Endothelial cell of umbilical vein (primary cell): ENCODE data around the gene PARD6G. TPM values are rescaled to one million over a fixed set of nuclear protein-coding genes. Genes with fewer than 3 reads are reported as not detected.

Source experiments
- BruUV-seq: library from RNA; stranded (reverse); fragments of 400-500 nt; replicated peaks from 2 replicates; lab custom pipeline; 2021; lab: Mats Ljungman, UMichigan
- CTCF ChIA-PET: fragments of 300-600, 350-600 bp; sonication (Branson Sonifier 250); formaldehyde crosslinking; loops from one replicate; lab custom pipeline; 2021; ENCODE audit warnings: antibody characterized with exemption, inconsistent platforms; lab: Charles Lee
- POLR2A ChIA-PET: fragments of 300-600, 350-600 bp; sonication (Branson Sonifier 250); formaldehyde crosslinking; loops from one replicate; lab custom pipeline; 2021; ENCODE audit warnings: antibody characterized with exemption, inconsistent platforms; lab: Charles Lee
- DNase-seq: peaks from one replicate; pipeline ENCODE4 v3.0.0-alpha.2; 2011; ENCODE audit warnings: low read depth, low spot score
- FAIRE-seq: peaks from 2 replicates; lab custom pipeline; 2011; peaks lifted over from hg19 to GRCh38; lab: Jason Lieb, UNC
- H2AFZ ChIP-seq: 2 replicates; pipeline ENCODE4 v1.6.0; 2012; ENCODE audit warnings: low read depth, low read length, control low read depth, inconsistent platforms
- H3K27ac ChIP-seq: 2 replicates; pipeline ENCODE4 v1.5.1; 2011; ENCODE audit warnings: low read depth, mild to moderate bottlenecking, control low read depth, low read length, moderate library complexity; ENCODE audit not compliant: insufficient read depth
- H3K27me3 ChIP-seq, 2 experiments: 2 replicates each; pipeline versions ENCODE4 v1.6.0 to v1.6.1; 2011; ENCODE audit warnings: low read length in 2 of 2, mixed read lengths in 1 of 2; ENCODE audit not compliant: control insufficient read depth in 2 of 2, insufficient read depth in 2 of 2
- H3K36me3 ChIP-seq, 2 experiments: 2 replicates in 1 of 2; 3 replicates in 1 of 2; pipeline ENCODE4 v1.5.1; 2011; ENCODE audit warnings: low read length in 2 of 2, mild to moderate bottlenecking in 1 of 2, moderate library complexity in 1 of 2; ENCODE audit not compliant: control insufficient read depth in 2 of 2, insufficient read depth in 2 of 2; ENCODE audit errors: extremely low read depth in 1 of 2
- H3K4me1 ChIP-seq: 3 replicates; pipeline ENCODE4 v1.5.1; 2011; ENCODE audit warnings: mild to moderate bottlenecking, low read length; ENCODE audit not compliant: control insufficient read depth, insufficient read depth; ENCODE audit errors: extremely low read depth
- H3K4me2 ChIP-seq: 2 replicates; pipeline ENCODE4 v1.6.1; 2011; ENCODE audit warnings: low read length, control low read depth, mixed read lengths; ENCODE audit not compliant: insufficient read depth
- H3K4me3 ChIP-seq, 3 experiments: fragments of 200-600 bp in 1 of 3; sonication (generic), shearing (Covaris generic) in 1 of 3; replicated peaks in 1 of 3; 2 replicates each; pipeline ENCODE4 v1.5.1; 2011 to 2016; ENCODE audit warnings: control low read depth in 3 of 3, low read length in 3 of 3, mild to moderate bottlenecking in 2 of 3, inconsistent platforms in 1 of 3, low read depth in 1 of 3, moderate library complexity in 1 of 3; ENCODE audit not compliant: insufficient read depth in 1 of 3
- H3K79me2 ChIP-seq: 2 replicates; pipeline ENCODE4 v1.6.0; 2012; ENCODE audit warnings: low read length, inconsistent platforms; ENCODE audit not compliant: control insufficient read depth, insufficient read depth
- H3K9ac ChIP-seq: replicated peaks from 2 replicates; pipeline ENCODE3; 2011; ENCODE audit warnings: low read length, control low read depth; ENCODE audit not compliant: insufficient read depth; ENCODE audit errors: extremely low read depth
- H3K9me1 ChIP-seq: replicated peaks from 3 replicates; pipeline ENCODE4 v1.6.0; 2011; ENCODE audit warnings: mild to moderate bottlenecking, low read length; ENCODE audit not compliant: control insufficient read depth, insufficient read depth; ENCODE audit errors: extremely low read depth
- H3K9me3 ChIP-seq: replicated peaks from 2 replicates; pipeline ENCODE4 v1.5.1; 2012; ENCODE audit warnings: low read length, inconsistent platforms; ENCODE audit not compliant: control insufficient read depth, insufficient read depth
- H4K20me1 ChIP-seq: replicated peaks from 2 replicates; pipeline ENCODE3; 2011; ENCODE audit warnings: mild to moderate bottlenecking, low read length; ENCODE audit not compliant: control insufficient read depth, insufficient read depth; ENCODE audit errors: extremely low read depth
- EZH2 ChIP-seq: IDR thresholded peaks from 2 replicates; pipeline ENCODE4 v1.6.1; 2012; ENCODE audit warnings: borderline replicate concordance, low read depth, mild to moderate bottlenecking, moderate library complexity, low read length, inconsistent platforms; ENCODE audit not compliant: severe bottlenecking
- FOS ChIP-seq: IDR thresholded peaks from 2 replicates; pipeline ENCODE4 v1.6.1; 2011; ENCODE audit warnings: mild to moderate bottlenecking, low read length, moderate library complexity, borderline replicate concordance; ENCODE audit not compliant: insufficient read depth
- GATA2 ChIP-seq: IDR thresholded peaks from 2 replicates; pipeline ENCODE4 v1.7.0; 2011; ENCODE audit warnings: low read depth, mild to moderate bottlenecking, moderate library complexity, mixed read lengths, low read length; ENCODE audit not compliant: insufficient read length, insufficient read depth
- JUN ChIP-seq: IDR thresholded peaks from 2 replicates; pipeline ENCODE4 v1.6.1; 2011; ENCODE audit warnings: borderline replicate concordance, low read depth; ENCODE audit not compliant: insufficient read length, insufficient read depth
- MYC ChIP-seq: IDR thresholded peaks from one replicate; pipeline ENCODE4 v1.6.1; 2011; ENCODE audit warnings: mild to moderate bottlenecking, low read depth, low read length
- POLR2A ChIP-seq: IDR thresholded peaks from 2 replicates; pipeline ENCODE4 v1.6.1; 2012; ENCODE audit warnings: low read depth, mild to moderate bottlenecking, control low read depth, low read length
- POLR2AphosphoS5 ChIP-seq: IDR thresholded peaks from 2 replicates; pipeline ENCODE4 v1.6.1; 2012; ENCODE audit warnings: low read depth, mild to moderate bottlenecking, control low read depth, low read length, moderate library complexity; ENCODE audit not compliant: insufficient read depth
- dilution Hi-C: fragments of 300-500 bp; cut with MboI; formaldehyde crosslinking; loops from one replicate; pipeline ENCODE4 v1.15.0; 2019; ENCODE audit warnings: low sequenced_read_pairs; ENCODE audit not compliant: extremely low pct_ligation_motif_present
- intact Hi-C: fragments of 100-400 bp; cut with micrococcal nuclease; formaldehyde crosslinking; loops from one replicate; pipeline ENCODE4 v1.10.0; 2022
- polyA plus RNA-seq, 4 experiments: library from polyadenylated mRNA; depleted of rRNA in 3 of 4; stranded (reverse) in 3 of 4; unstranded in 1 of 4; fragments of >200 nt; gene quantifications; 2 replicates each; pipeline versions ENCODE4 v1.2.1 to v1.2.3, GENCODE V29; 2011 to 2012; ENCODE audit warnings: missing spikeins in 1 of 4
- total RNA-seq: library from RNA; stranded (reverse); gene quantifications from 2 replicates; pipeline ENCODE4 v1.2.3, GENCODE V29; 2021
- TF ChIP-seq, protein P1 (sequence below): IDR thresholded peaks from 2 replicates; pipeline ENCODE4 v1.6.1; 2011; ENCODE audit not compliant: insufficient read depth, insufficient read length
- TF ChIP-seq, protein P2 (sequence below), 2 donors: IDR thresholded peaks; 1 replicate in 1 of 2; 2 replicates in 1 of 2; pipeline ENCODE4 v1.5.1; 2011; ENCODE audit warnings: low read length in 2 of 2, mild to moderate bottlenecking in 2 of 2, moderate library complexity in 2 of 2, control low read depth in 1 of 2, inconsistent platforms in 1 of 2, low read depth in 1 of 2; ENCODE audit not compliant: insufficient read depth in 1 of 2; ENCODE audit errors: extremely low read depth in 1 of 2

Gene PARD6G
- total and polyA plus RNA-seq, 2 donors (not counting 3 experiments of a cell fraction or from before 2014, with no cell fraction given): 1.2 to 1.8 TPM

DNA sequence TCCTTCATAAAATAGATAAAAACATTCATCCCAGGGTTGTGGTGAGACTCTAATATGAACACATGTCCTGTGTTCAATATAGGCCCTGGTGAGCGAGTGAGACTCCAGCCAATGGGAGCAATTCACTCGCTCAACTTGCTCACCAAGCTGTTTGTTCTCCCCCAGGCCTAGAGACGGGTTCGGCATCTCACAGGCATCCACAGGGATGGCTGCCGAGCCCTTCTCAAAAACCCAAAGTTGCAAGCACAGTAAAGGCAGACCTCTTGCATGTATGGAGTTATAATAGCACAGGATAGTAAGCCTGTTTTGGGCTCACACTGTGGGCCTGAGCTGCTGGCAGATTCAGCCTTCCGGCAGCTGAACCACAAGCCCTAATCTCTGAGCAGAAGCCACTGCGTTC is 15.7 kb downstream of the PARD6G start:
- POLR2A ChIA-PET: no interaction called here
- H3K9ac ChIP-seq: no peak overlapping the region
- dilution Hi-C loops (no loop called here), intact Hi-C loops (no loop called here)
- BruUV-seq: no TSS peak
- H3K27ac ChIP-seq: no peak overlapping the region
- DNase-seq (no peak), FAIRE-seq (no peak)
- no peaks in the 10 kb centered on the region for H4K20me1 ChIP-seq
- H2AFZ ChIP-seq: no peak overlapping the region
- TF ChIP-seq, protein P1, sequence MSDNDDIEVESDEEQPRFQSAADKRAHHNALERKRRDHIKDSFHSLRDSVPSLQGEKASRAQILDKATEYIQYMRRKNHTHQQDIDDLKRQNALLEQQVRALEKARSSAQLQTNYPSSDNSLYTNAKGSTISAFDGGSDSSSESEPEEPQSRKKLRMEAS: no peak
- no peak for TF ChIP-seq MYC
- TF ChIP-seq JUN: no peak
- no peak for TF ChIP-seq EZH2
- no peak for TF ChIP-seq FOS
- TF ChIP-seq, protein P2, sequence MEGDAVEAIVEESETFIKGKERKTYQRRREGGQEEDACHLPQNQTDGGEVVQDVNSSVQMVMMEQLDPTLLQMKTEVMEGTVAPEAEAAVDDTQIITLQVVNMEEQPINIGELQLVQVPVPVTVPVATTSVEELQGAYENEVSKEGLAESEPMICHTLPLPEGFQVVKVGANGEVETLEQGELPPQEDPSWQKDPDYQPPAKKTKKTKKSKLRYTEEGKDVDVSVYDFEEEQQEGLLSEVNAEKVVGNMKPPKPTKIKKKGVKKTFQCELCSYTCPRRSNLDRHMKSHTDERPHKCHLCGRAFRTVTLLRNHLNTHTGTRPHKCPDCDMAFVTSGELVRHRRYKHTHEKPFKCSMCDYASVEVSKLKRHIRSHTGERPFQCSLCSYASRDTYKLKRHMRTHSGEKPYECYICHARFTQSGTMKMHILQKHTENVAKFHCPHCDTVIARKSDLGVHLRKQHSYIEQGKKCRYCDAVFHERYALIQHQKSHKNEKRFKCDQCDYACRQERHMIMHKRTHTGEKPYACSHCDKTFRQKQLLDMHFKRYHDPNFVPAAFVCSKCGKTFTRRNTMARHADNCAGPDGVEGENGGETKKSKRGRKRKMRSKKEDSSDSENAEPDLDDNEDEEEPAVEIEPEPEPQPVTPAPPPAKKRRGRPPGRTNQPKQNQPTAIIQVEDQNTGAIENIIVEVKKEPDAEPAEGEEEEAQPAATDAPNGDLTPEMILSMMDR (IDR thresholded peaks at IDR 0.05; ENCODE audit: extremely low read depth in 1 of 2, insufficient read depth in 1 of 2, low read depth in 1 of 2, low read length in 2 of 2): no peak
- TF ChIP-seq POLR2A: no peak
- no peak for TF ChIP-seq GATA2
- no peak for TF ChIP-seq POLR2AphosphoS5
- no peaks in the 10 kb centered on the region for H3K9me1 ChIP-seq
- no peak overlapping the region for H3K4me2 ChIP-seq
- no peaks in the 10 kb centered on the region for H3K4me1 ChIP-seq
- no peak overlapping the region for H3K4me3 ChIP-seq
- no peaks in the 10 kb centered on the region for H3K9me3 ChIP-seq
- CTCF ChIA-PET: interaction anchor here (1.3 kb wide), 1 partner anchor 72 kb away, joined by 4 read pairs; no protein-coding TSS in a partner anchor
- no peaks in the 10 kb centered on the region for H3K27me3 ChIP-seq
- H3K79me2 ChIP-seq: no peaks in the 10 kb centered on the region
- no peaks in the 10 kb centered on the region for H3K36me3 ChIP-seq
